SU-DHL-6 (cell line): ENCODE results near the gene TUBAL3.

Source experiments
- H2AFZ ChIP-seq: fragments of 200-600 bp; sonication (generic); 2 replicates; pipeline ENCODE4 v1.6.1; 2014; ENCODE audit warnings: low read depth, mild to moderate bottlenecking, moderate library complexity, mixed read lengths, antibody characterized with exemption, low read length; ENCODE audit not compliant: severe bottlenecking
- H3F3A ChIP-seq: fragments of 200-600 bp; shearing (Covaris generic); 2 replicates; pipeline ENCODE4 v1.6.0; 2016; ENCODE audit warnings: antibody characterized with exemption, mild to moderate bottlenecking; ENCODE audit not compliant: insufficient read depth
- H3K27ac ChIP-seq: fragments of 200-600 bp; sonication (generic); 2 replicates; pipeline ENCODE4 v1.5.1; 2016; ENCODE audit warnings: low read depth, mild to moderate bottlenecking, low read length, moderate library complexity, mixed read lengths
- H3K27me3 ChIP-seq: fragments of 200-600 bp; sonication (generic), shearing (Covaris generic); 2 replicates; pipeline ENCODE4 v1.6.0; 2014; ENCODE audit warnings: mild to moderate bottlenecking, low read length
- H3K36me3 ChIP-seq: fragments of 200-600 bp; sonication (generic); 2 replicates; pipeline ENCODE4 v1.6.1; 2014; ENCODE audit warnings: mild to moderate bottlenecking, low read length, mixed read lengths
- H3K4me2 ChIP-seq: fragments of 300-600, 200-600 bp; shearing (Covaris generic), sonication (generic); 2 replicates; pipeline ENCODE4 v1.6.0; 2014; ENCODE audit warnings: low read length, low read depth, mild to moderate bottlenecking; ENCODE audit not compliant: poor library complexity, severe bottlenecking
- H3K4me3 ChIP-seq: fragments of 200-600 bp; sonication (generic); 2 replicates; pipeline ENCODE4 v1.5.1; 2014; ENCODE audit warnings: antibody characterized with exemption, low read length, mild to moderate bottlenecking, mixed read lengths; ENCODE audit not compliant: insufficient read depth, poor library complexity, severe bottlenecking
- H3K79me2 ChIP-seq: fragments of 200-600 bp; sonication (generic); 2 replicates; pipeline ENCODE4 v1.6.1; 2014; ENCODE audit warnings: mild to moderate bottlenecking, low read length, moderate library complexity; ENCODE audit not compliant: insufficient read depth
- H3K9ac ChIP-seq: fragments of 200-600 bp; sonication (generic); 2 replicates; pipeline ENCODE4 v1.7.0; 2014; ENCODE audit warnings: mild to moderate bottlenecking, low read length
- H3K9me2 ChIP-seq: fragments of 200-600 bp; sonication (generic); replicated peaks from 2 replicates; pipeline ENCODE4 v1.6.1; 2014; ENCODE audit warnings: low read length; ENCODE audit not compliant: insufficient read depth
- H3K9me3 ChIP-seq: fragments of 200-600 bp; sonication (generic); 2 replicates; pipeline ENCODE4 v1.6.1; 2014; ENCODE audit warnings: low read length, mixed read lengths; ENCODE audit not compliant: insufficient read depth
- H4K20me1 ChIP-seq: fragments of 200-600 bp; sonication (generic); 2 replicates; pipeline ENCODE4 v1.6.1; 2014; ENCODE audit warnings: low read depth, mild to moderate bottlenecking, antibody characterized with exemption, low read length, moderate library complexity, mixed read lengths
- EZH2phosphoT487 ChIP-seq: fragments of 200-600 bp; sonication (generic), shearing (Covaris generic); conservative IDR thresholded peaks from 2 replicates; pipeline ENCODE4 v1.6.1; 2018; ENCODE audit warnings: mild to moderate bottlenecking, antibody characterized with exemption, low read length, moderate library complexity, mixed read lengths
- TF ChIP-seq, protein P1 (sequence below): fragments of 200-600 bp; sonication (generic); IDR thresholded peaks from one replicate; pipeline ENCODE4 v1.5.1; 2017; ENCODE audit warnings: antibody characterized with exemption, mild to moderate bottlenecking, low read length, moderate library complexity; ENCODE audit not compliant: insufficient read depth, poor library complexity, severe bottlenecking

The TUBAL3 gene

GRCh38 chr10:5447611-5448071, 43.0 kb upstream of the TUBAL3 start:
- Histone ChIP-seq H3K36me3 (peaks cover 16% of the 10 kb centered on the region; the same call in 1 of the 2 replicates), H3K9ac (peak overlapping the region; percentile 65), H3K27ac (peak overlapping the region; percentile 45; the same call in 1 of the 2 replicates), H4K20me1 (no peaks in the 10 kb centered on the region), H3K9me2 (no peaks in the 10 kb centered on the region), H3F3A (peaks cover 21% of the 10 kb centered on the region; the same call in 1 of the 2 replicates), H3K4me3 (peak overlapping the region; percentile 80), H3K79me2 (peaks cover 31% of the 10 kb centered on the region), H3K9me3 (no peaks in the 10 kb centered on the region), H2AFZ (no peak overlapping the region), H3K4me2 (peak overlapping the region; percentile 99), H3K27me3 (no peaks in the 10 kb centered on the region)
- no peak for TF ChIP-seq EZH2phosphoT487
- TF ChIP-seq, protein P1, sequence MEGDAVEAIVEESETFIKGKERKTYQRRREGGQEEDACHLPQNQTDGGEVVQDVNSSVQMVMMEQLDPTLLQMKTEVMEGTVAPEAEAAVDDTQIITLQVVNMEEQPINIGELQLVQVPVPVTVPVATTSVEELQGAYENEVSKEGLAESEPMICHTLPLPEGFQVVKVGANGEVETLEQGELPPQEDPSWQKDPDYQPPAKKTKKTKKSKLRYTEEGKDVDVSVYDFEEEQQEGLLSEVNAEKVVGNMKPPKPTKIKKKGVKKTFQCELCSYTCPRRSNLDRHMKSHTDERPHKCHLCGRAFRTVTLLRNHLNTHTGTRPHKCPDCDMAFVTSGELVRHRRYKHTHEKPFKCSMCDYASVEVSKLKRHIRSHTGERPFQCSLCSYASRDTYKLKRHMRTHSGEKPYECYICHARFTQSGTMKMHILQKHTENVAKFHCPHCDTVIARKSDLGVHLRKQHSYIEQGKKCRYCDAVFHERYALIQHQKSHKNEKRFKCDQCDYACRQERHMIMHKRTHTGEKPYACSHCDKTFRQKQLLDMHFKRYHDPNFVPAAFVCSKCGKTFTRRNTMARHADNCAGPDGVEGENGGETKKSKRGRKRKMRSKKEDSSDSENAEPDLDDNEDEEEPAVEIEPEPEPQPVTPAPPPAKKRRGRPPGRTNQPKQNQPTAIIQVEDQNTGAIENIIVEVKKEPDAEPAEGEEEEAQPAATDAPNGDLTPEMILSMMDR: no peak

- Histone ChIP-seq H3K79me2 (peaks cover 31% of the 10 kb centered on the region), H3K9me3 (no peaks in the 10 kb centered on the region), H4K20me1 (no peaks in the 10 kb centered on the region), H3K27me3 (no peaks in the 10 kb centered on the region), H3K36me3 (0 out of 2 replicates have a peak, but pooled peaks cover 10% of the 10 kb centered on the region), H3K9ac (peak overlapping the region; percentile 65), H2AFZ (no peak overlapping the region), H3K4me3 (peak overlapping the region; percentile 80), H3K27ac (peak overlapping the region; percentile 45), H3K9me2 (no peaks in the 10 kb centered on the region), H3K4me2 (peak overlapping the region; percentile 99), H3F3A (peaks cover 21% of the 10 kb centered on the region; the same call in 1 of the 2 replicates)
- TF ChIP-seq EZH2phosphoT487: no peak
- TF ChIP-seq, protein P1: no peak
These were observed 42.4 kb upstream of the TUBAL3 start for GRCh38 chr10:5447056-5447455.

GRCh38 chr10:5446390-5446926, 41.8 kb upstream of the TUBAL3 start:
- peaks cover 31% of the 10 kb centered on the region for H3K79me2 ChIP-seq
- no peaks in the 10 kb centered on the region for H3K9me2 ChIP-seq
- no peaks in the 10 kb centered on the region for H3K9me3 ChIP-seq
- peak overlapping the region; percentile 61 for H2AFZ ChIP-seq
- peak overlapping the region; percentile 65 for H3K9ac ChIP-seq
- no peaks in the 10 kb centered on the region for H4K20me1 ChIP-seq
- H3K4me3 ChIP-seq: peak overlapping the region; percentile 80
- H3K4me2 ChIP-seq: peak overlapping the region; percentile 99
- no peaks in the 10 kb centered on the region for H3K27me3 ChIP-seq
- 0 out of 2 replicates have a peak, but pooled peaks cover 5% of the 10 kb centered on the region for H3K36me3 ChIP-seq
- peaks cover 24% of the 10 kb centered on the region for H3F3A ChIP-seq
- no peak for TF ChIP-seq EZH2phosphoT487
- TF ChIP-seq, protein P1: no peak
- H3K27ac ChIP-seq: peak overlapping the region; percentile 45
